ENCODE results near the gene SRPK2.

GRCh38 chr7:105268056-105268455 is 120.7 kb downstream of the SRPK2 start:
- peak in 2 of 6 experiments; percentile 27 to 31 for TF ChIP-seq CTCF (IDR thresholded peaks at IDR 0.05)
- TF ChIP-seq POLR2A (IDR thresholded peaks at IDR 0.05) = no peak
